ENCODE measurements around the gene DACH1.

DACH1 gene

GRCh38 chr13:71774863-71775262, 92.1 kb downstream of the DACH1 start:
- no peak for DNase-seq (ENCODE audit: low read depth)

- DNase-seq (ENCODE audit: low read depth), result no peak
These were observed 93.5 kb downstream of the DACH1 start for GRCh38 chr13:71773531-71773930.

- DNase-seq (ENCODE audit: low read depth), result no peak
These were observed 94.6 kb downstream of the DACH1 start for GRCh38 chr13:71772361-71772760.

- no peak for DNase-seq (ENCODE audit: low read depth)
These were observed 95.9 kb downstream of the DACH1 start for GRCh38 chr13:71771144-71771543.

GRCh38 chr13:71770710-71771109, 96.3 kb downstream of the DACH1 start:
- DNase-seq (ENCODE audit: low read depth), result no peak

- DNase-seq (ENCODE audit: low read depth), result no peak
These were observed 98.1 kb downstream of the DACH1 start for GRCh38 chr13:71768881-71769280.

- no peak for DNase-seq (ENCODE audit: low read depth)
These were observed 107.1 kb downstream of the DACH1 start for GRCh38 chr13:71759651-71760511.

- DNase-seq (ENCODE audit: low read depth), result no peak
These were observed 108.2 kb downstream of the DACH1 start for GRCh38 chr13:71758828-71759227.

GRCh38 chr13:71754407-71754974, 112.5 kb downstream of the DACH1 start:
- no peak for DNase-seq (ENCODE audit: low read depth)

GRCh38 chr13:71752775-71753513, 114.1 kb downstream of the DACH1 start:
- no peak for DNase-seq (ENCODE audit: low read depth)

- no peak for DNase-seq (ENCODE audit: low read depth)
These were observed 115.9 kb downstream of the DACH1 start for GRCh38 chr13:71751073-71751472.

GRCh38 chr13:71730267-71730666, 136.7 kb downstream of the DACH1 start:
- DNase-seq (ENCODE audit: low read depth), result peak; percentile 2

GRCh38 chr13:71729441-71729840, 137.6 kb downstream of the DACH1 start:
- no peak for DNase-seq (ENCODE audit: low read depth)

- DNase-seq (ENCODE audit: low read depth), result no peak
These were observed 139.3 kb downstream of the DACH1 start for GRCh38 chr13:71727662-71728061.

- DNase-seq (ENCODE audit: low read depth), result no peak
These were observed 140.0 kb downstream of the DACH1 start for GRCh38 chr13:71727042-71727441.

- no peak for DNase-seq (ENCODE audit: low read depth)
These were observed 144.8 kb downstream of the DACH1 start for GRCh38 chr13:71722206-71722605.

GRCh38 chr13:71721104-71721503, 145.9 kb downstream of the DACH1 start:
- no peak for DNase-seq (ENCODE audit: low read depth)

GRCh38 chr13:71718931-71719330, 148.1 kb downstream of the DACH1 start:
- no peak for DNase-seq (ENCODE audit: low read depth)

GRCh38 chr13:71714802-71715375, 152.1 kb downstream of the DACH1 start:
- DNase-seq (ENCODE audit: low read depth), result no peak

GRCh38 chr13:71712988-71713653, 153.9 kb downstream of the DACH1 start:
- no peak for DNase-seq (ENCODE audit: low read depth)

GRCh38 chr13:71704656-71705055, 162.3 kb downstream of the DACH1 start:
- DNase-seq (ENCODE audit: low read depth), result no peak

GRCh38 chr13:71703138-71703537, 163.9 kb downstream of the DACH1 start:
- no peak for DNase-seq (ENCODE audit: low read depth)
